Esophagus muscularis mucosa (tissue), 4 donors: ENCODE results near the gene PPP2R5C. TPM values are rescaled to one million over a fixed set of nuclear protein-coding genes. Genes with fewer than 3 reads are reported as not detected.

ENCODE experiments used
- DNase-seq: peaks from one replicate; pipeline ENCODE4 v3.0.0-alpha.2; 2017; ENCODE audit errors: extremely low spot score
- H3K27ac ChIP-seq, 4 donors: fragments of 200-600 bp; sonication (generic); replicated peaks in 1 of 4; 1 replicate in 3 of 4; 2 replicates in 1 of 4; pipeline ENCODE4 v1.5.1; 2016 to 2019; ENCODE audit warnings: mild to moderate bottlenecking in 1 of 4
- H3K27me3 ChIP-seq, 4 donors: fragments of 200-600 bp; sonication (generic); one replicate each; pipeline versions ENCODE4 v1.5.1 to v1.6.0; 2016 to 2019
- H3K36me3 ChIP-seq, 4 donors: fragments of 200-600 bp; sonication (generic); one replicate each; pipeline ENCODE4 v1.5.1; 2016 to 2019
- H3K4me1 ChIP-seq, 4 donors: fragments of 200-600 bp; sonication (generic); one replicate each; pipeline ENCODE4 v1.5.1; 2016 to 2019
- H3K4me3 ChIP-seq, 4 donors: fragments of 200-600 bp; sonication (generic); 1 replicate in 2 of 4; 2 replicates in 2 of 4; pipeline ENCODE4 v1.5.1; 2016 to 2019; ENCODE audit warnings: mild to moderate bottlenecking in 4 of 4, moderate library complexity in 1 of 4
- H3K9me3 ChIP-seq, 4 donors: fragments of 200-600 bp; sonication (generic); 1 replicate in 3 of 4; 2 replicates in 1 of 4; pipeline ENCODE4 v1.5.1; 2016 to 2019
- CTCF ChIP-seq, 3 experiments: fragments of 200-600 bp in 2 of 3; fragments of 450-650 bp in 1 of 3; sonication (generic) in 2 of 3; IDR thresholded peaks; one replicate each; pipeline ENCODE4 v1.5.1; 2017 to 2019; ENCODE audit warnings: antibody characterized with exemption in 3 of 3, mild to moderate bottlenecking in 2 of 3, moderate library complexity in 1 of 3
- EP300 ChIP-seq: sonication (generic); formaldehyde crosslinking; IDR thresholded peaks from one replicate; pipeline ENCODE4 v1.6.1; 2017; ENCODE audit warnings: antibody characterized with exemption
- POLR2A ChIP-seq: fragments of 450-650 bp; IDR thresholded peaks from one replicate; pipeline ENCODE4 v1.6.1; 2017; ENCODE audit warnings: antibody characterized with exemption, moderate library complexity, mild to moderate bottlenecking, low read depth
- POLR2AphosphoS5 ChIP-seq, 2 donors: sonication (generic); formaldehyde crosslinking; IDR thresholded peaks; one replicate each; pipeline ENCODE4 v1.6.1; 2017; ENCODE audit warnings: antibody characterized with exemption in 2 of 2
- WGBS: methylation state at CpG from one replicate; pipeline ENCODE4 v1.1.5; 2018; 5-methylcytosine and 5-hydroxymethylcytosine counted together
- intact Hi-C: fragments of 100-400 bp; cut with DNase I; formaldehyde crosslinking; loops from one replicate; pipeline ENCODE4 v1.15.1; 2023
- total RNA-seq, 4 donors: library from RNA; depleted of rRNA; stranded (reverse); fragments of >200 nt; gene quantifications; one replicate each; pipeline versions ENCODE4 v1.1.0 to v1.2.1, GENCODE V29; 2016

Gene PPP2R5C
- total RNA-seq, 4 donors from 2014 or later: 103 to 142 (median 131) TPM

GRCh38 chr14:101781240-101782061 is 19.9 kb downstream of the PPP2R5C start:
- intact Hi-C loops: no loop called here

GRCh38 chr14:101783260-101784016 is 21.9 kb downstream of the PPP2R5C start:
- no peak for TF ChIP-seq POLR2A
- TF ChIP-seq EP300: no peak
- no peak for TF ChIP-seq CTCF (IDR thresholded peaks at IDR 0.05)
- no peak for TF ChIP-seq POLR2AphosphoS5 (IDR thresholded peaks at IDR 0.05)
- Histone ChIP-seq H3K36me3 (peaks cover 0 to 5% (median 2%) of the 10 kb centered on the region in 4 donors), H3K27me3 (no peaks in the 10 kb centered on the region), H3K4me3 (no peak overlapping the region), H3K4me1 (peaks cover 19 to 39% (median 22%) of the 10 kb centered on the region in 4 donors), H3K27ac (peak overlapping the region in 1 of 4 donors; percentile 19), H3K9me3 (no peaks in the 10 kb centered on the region)
- peak; percentile 62 for DNase-seq
- intact Hi-C loops: no loop called here
- 89% methylated on average over 11 of the region's 12 CpGs for WGBS

More at GRCh38 chr14:101781240-101782061, 19.9 kb downstream of the PPP2R5C start:
- WGBS: 2% methylated on average over 32 of the region's 67 CpGs
- DNase-seq: peak; percentile 80
- TF ChIP-seq CTCF (IDR thresholded peaks at IDR 0.05): peak in 1 of 3 experiments; percentile 3
- no peak for TF ChIP-seq EP300
- TF ChIP-seq POLR2AphosphoS5 (IDR thresholded peaks at IDR 0.05): no peak
- Histone ChIP-seq H3K27ac (peak overlapping the region in 1 of 4 donors; percentile 64), H3K36me3 (peaks cover 0 to 3% (median 0%) of the 10 kb centered on the region in 4 donors), H3K9me3 (no peaks in the 10 kb centered on the region), H3K4me1 (peaks cover 21 to 32% (median 22%) of the 10 kb centered on the region in 4 donors), H3K4me3 (peak overlapping the region; percentile 65 to 69 (median 65)), H3K27me3 (no peaks in the 10 kb centered on the region)

- 38% methylated on average over 4 of the region's 6 CpGs for WGBS
- peaks cover 0 to 5% (median 2%) of the 10 kb centered on the region in 4 donors for H3K36me3 ChIP-seq
- DNase-seq: peak; percentile 34
- no peak overlapping the region for H3K27ac ChIP-seq
- no peak for TF ChIP-seq EP300
- TF ChIP-seq POLR2AphosphoS5 (IDR thresholded peaks at IDR 0.05): no peak
- TF ChIP-seq CTCF (IDR thresholded peaks at IDR 0.05): no peak
- no peaks in the 10 kb centered on the region for H3K27me3 ChIP-seq
- H3K9me3 ChIP-seq: no peaks in the 10 kb centered on the region
- intact Hi-C loops: no loop called here
- H3K4me1 ChIP-seq: peaks cover 19 to 43% (median 28%) of the 10 kb centered on the region in 4 donors
- no peak overlapping the region for H3K4me3 ChIP-seq
Observed at GRCh38 chr14:101784631-101785030, 23.1 kb downstream of the PPP2R5C start.

GRCh38 chr14:101788016-101788635 is 26.6 kb downstream of the PPP2R5C start:
- no peak overlapping the region for H3K4me3 ChIP-seq
- TF ChIP-seq POLR2AphosphoS5 (IDR thresholded peaks at IDR 0.05) (no peak), POLR2A (no peak), CTCF (IDR thresholded peaks at IDR 0.05) (no peak), EP300 (no peak)
- intact Hi-C loops: no loop called here
- peaks cover 12 to 40% (median 19%) of the 10 kb centered on the region in 4 donors for H3K4me1 ChIP-seq
- 92% methylated on average over 13 of the region's 13 CpGs for WGBS
- H3K27me3 ChIP-seq: no peaks in the 10 kb centered on the region
- H3K27ac ChIP-seq: no peak overlapping the region
- no peaks in the 10 kb centered on the region for H3K9me3 ChIP-seq
- peak; percentile 79 for DNase-seq
- H3K36me3 ChIP-seq: peaks cover 0 to 5% (median 2%) of the 10 kb centered on the region in 4 donors
